ENCODE results near the gene ADGRE2.

DNA sequence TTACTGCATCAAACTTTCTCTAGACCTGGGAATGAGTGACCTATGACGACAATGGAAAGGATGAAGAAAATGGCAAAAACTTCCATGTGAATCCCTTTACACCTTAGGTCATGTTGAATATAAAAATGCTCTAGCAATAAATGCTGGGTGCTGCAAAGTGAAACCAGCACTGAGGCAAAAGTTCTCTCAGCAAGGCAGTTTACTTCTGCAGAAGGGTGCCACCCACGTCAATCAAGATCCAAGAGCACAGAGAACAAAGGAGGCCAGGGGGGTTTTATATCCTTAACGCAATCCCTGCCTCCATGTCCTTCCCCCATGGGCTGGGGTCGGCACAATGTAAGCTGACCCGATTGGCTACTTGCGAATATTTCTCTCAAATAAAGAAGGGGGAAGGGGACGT is 49.8 kb downstream of the ADGRE2 start:
- no peak for TF ChIP-seq EZH2 (IDR thresholded peaks at IDR 0.05; ENCODE audit: borderline replicate concordance, low read depth, low read length, severe bottlenecking)
- TF ChIP-seq, protein P1, sequence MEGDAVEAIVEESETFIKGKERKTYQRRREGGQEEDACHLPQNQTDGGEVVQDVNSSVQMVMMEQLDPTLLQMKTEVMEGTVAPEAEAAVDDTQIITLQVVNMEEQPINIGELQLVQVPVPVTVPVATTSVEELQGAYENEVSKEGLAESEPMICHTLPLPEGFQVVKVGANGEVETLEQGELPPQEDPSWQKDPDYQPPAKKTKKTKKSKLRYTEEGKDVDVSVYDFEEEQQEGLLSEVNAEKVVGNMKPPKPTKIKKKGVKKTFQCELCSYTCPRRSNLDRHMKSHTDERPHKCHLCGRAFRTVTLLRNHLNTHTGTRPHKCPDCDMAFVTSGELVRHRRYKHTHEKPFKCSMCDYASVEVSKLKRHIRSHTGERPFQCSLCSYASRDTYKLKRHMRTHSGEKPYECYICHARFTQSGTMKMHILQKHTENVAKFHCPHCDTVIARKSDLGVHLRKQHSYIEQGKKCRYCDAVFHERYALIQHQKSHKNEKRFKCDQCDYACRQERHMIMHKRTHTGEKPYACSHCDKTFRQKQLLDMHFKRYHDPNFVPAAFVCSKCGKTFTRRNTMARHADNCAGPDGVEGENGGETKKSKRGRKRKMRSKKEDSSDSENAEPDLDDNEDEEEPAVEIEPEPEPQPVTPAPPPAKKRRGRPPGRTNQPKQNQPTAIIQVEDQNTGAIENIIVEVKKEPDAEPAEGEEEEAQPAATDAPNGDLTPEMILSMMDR (IDR thresholded peaks at IDR 0.05; ENCODE audit: borderline replicate concordance, extremely low read depth, low read length, poor library complexity, severe bottlenecking), result no peak
